Measurements from ENCODE around the gene SIPA1L3. TPM values are rescaled to one million over a fixed set of nuclear protein-coding genes. Genes with fewer than 3 reads are reported as not detected.
A peak's percentile ranks its signal among the peaks of the same experiment; 100 is the strongest.

Gene SIPA1L3
- total and polyA plus RNA-seq, 11 donors, result 4.7 to 22.9 (median 8.8) TPM

GRCh38 chr19:37964109-37964508, 57.1 kb downstream of the SIPA1L3 start:
- DNase-seq (no peak), ATAC-seq (no peak)
- H3K27ac ChIP-seq, result peak overlapping the region in 1 of 12 donors; percentile 25
- no peaks in the 10 kb centered on the region for H3K36me3 ChIP-seq
- peaks cover 0 to 25% (median 6%) of the 10 kb centered on the region in 12 donors for H3K4me1 ChIP-seq
- TF ChIP-seq CTCF (IDR thresholded peaks at IDR 0.05) (no peak), POLR2A (IDR thresholded peaks at IDR 0.05) (no peak)
- intact Hi-C loops (cut with DNase I), result no loop called here
- H3K27me3 ChIP-seq, result no peaks in the 10 kb centered on the region
- no peak overlapping the region for H3K4me3 ChIP-seq
- 92 to 95% (median 94%) methylated on average over 2 of the region's 2 CpGs for WGBS, 4 donors
- H3K9me3 ChIP-seq, result peaks cover 0 to 12% (median 2%) of the 10 kb centered on the region in 12 donors

DNA sequence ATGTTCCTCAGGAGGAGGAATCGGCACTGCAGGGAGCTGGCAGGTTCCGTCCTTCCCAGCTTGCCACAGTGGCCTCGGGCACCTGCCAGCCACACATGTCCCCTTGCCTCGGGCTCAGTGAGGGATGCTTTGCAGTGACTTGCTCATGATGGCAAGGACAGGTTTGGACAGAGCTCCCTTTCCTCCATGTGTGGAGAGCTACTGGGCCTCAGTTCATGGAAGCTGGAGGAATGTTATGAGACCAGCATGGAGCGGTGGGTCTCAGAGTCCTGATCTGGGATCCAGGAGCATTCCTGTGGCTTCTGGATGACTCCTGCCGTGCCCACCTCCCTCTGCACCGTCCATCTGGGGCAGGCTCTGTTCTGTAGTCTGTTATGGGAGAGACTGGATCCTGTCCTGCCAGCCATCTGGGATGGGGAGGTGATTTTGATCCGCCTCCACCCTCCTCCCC, 59.2 kb downstream of the SIPA1L3 start:
- Histone ChIP-seq H3K4me1 (peaks cover 0 to 15% (median 0%) of the 10 kb centered on the region in 12 donors), H3K27ac (no peak overlapping the region), H3K4me3 (no peak overlapping the region), H3K36me3 (peaks cover 0 to 5% (median 0%) of the 10 kb centered on the region in 9 donors), H3K9me3 (peaks cover 0 to 27% (median 13%) of the 10 kb centered on the region in 12 donors), H3K27me3 (no peaks in the 10 kb centered on the region)
- no peak for DNase-seq
- ATAC-seq, result no peak
- TF ChIP-seq POLR2A (IDR thresholded peaks at IDR 0.05), result no peak
- no peak for TF ChIP-seq CTCF (IDR thresholded peaks at IDR 0.05)
- WGBS, 4 donors, result 78 to 95% (median 90%) methylated on average over 8 of the region's 8 CpGs
- intact Hi-C loops (cut with DNase I), result no loop called here

DNA sequence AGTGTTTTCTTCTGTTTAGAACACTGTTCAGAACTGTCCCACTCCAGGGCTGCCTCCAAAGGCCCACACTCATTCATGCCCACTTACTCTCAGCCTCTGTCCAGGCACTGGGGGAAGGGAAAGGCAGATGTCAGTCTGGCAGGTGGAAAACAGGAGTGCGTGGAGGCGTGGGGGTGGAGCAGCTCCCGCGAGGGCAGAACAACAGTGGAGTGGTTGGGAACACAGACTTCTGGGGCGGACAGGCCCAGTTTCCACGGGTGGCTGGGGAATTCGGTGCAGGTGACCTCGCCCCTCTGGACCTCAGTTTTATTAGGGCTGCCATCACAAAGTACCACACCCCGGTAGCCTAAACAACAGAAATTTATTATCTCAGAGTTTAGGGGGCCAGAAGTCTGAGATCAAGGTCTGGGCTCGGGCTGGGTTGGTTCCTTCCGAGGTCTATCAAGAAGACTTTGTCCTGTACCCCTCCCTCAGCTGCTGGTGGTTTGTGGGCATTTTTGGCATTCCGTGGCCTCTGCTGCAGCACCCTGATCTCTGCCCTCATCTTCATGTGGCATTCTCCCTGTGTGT, 59.7 kb downstream of the SIPA1L3 start:
- intact Hi-C loops (cut with DNase I), result no loop called here
- WGBS, 4 donors, result 79 to 86% (median 84%) methylated on average over 12 of the region's 12 CpGs
- ATAC-seq (peak in 1 of 4 donors; percentile 38), DNase-seq (no peak)
- no peak for TF ChIP-seq CTCF (IDR thresholded peaks at IDR 0.05)
- TF ChIP-seq POLR2A (IDR thresholded peaks at IDR 0.05), result no peak
- no peak overlapping the region for H3K27ac ChIP-seq
- H3K4me1 ChIP-seq, result peaks cover 0 to 15% (median 0%) of the 10 kb centered on the region in 12 donors
- peaks cover 0 to 24% (median 12%) of the 10 kb centered on the region in 12 donors for H3K9me3 ChIP-seq
- H3K4me3 ChIP-seq, result no peak overlapping the region
- no peaks in the 10 kb centered on the region for H3K27me3 ChIP-seq
- peaks cover 0 to 5% (median 0%) of the 10 kb centered on the region in 9 donors for H3K36me3 ChIP-seq

DNA sequence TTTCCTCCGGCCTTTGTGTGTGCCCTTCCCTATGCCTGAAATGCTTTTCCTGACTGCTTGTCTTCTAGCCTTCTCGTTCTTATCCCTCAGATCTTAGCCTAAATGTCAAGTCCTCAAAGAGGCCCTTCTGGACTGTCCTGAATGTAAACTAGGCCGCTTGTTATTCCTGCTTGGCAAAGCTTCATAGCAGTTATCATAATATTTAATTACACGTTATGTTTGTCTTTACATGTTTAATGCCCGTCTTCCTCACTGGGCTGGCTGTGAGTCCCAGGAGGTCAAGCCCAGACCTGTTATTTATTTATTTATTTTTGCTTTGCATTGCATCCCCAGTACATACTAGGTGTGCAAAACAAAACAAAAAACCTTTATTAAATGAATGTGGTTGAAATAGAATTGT, 62.7 kb downstream of the SIPA1L3 start:
- peaks cover 0 to 26% (median 12%) of the 10 kb centered on the region in 12 donors for H3K9me3 ChIP-seq
- TF ChIP-seq POLR2A (IDR thresholded peaks at IDR 0.05), result no peak
- no peak for TF ChIP-seq CTCF (IDR thresholded peaks at IDR 0.05)
- DNase-seq, result no peak
- no peak overlapping the region for H3K27ac ChIP-seq
- no peak overlapping the region for H3K4me3 ChIP-seq
- no peaks in the 10 kb centered on the region for H3K27me3 ChIP-seq
- H3K4me1 ChIP-seq, result no peaks in the 10 kb centered on the region
- intact Hi-C loops (cut with DNase I), result no loop called here
- WGBS, 4 donors, result 92 to 98% (median 94%) methylated on average over 5 of the region's 5 CpGs
- ATAC-seq, result no peak
- H3K36me3 ChIP-seq, result peaks cover 0 to 5% (median 0%) of the 10 kb centered on the region in 9 donors

Data from heart left ventricle (tissue), 16 donors.